ELR (cell line): ENCODE measurements around the gene ZNF57.
"Not testable (repeated sequence)": the region's sequence is repeated elsewhere in the genome, so short reads cannot be mapped to it uniquely, and the experiment has no call there.

Source experiments
- DNase-seq: peaks from one replicate; pipeline ENCODE4 v3.0.0-alpha.2; 2015; ENCODE audit warnings: low read depth

The ZNF57 gene

DNA sequence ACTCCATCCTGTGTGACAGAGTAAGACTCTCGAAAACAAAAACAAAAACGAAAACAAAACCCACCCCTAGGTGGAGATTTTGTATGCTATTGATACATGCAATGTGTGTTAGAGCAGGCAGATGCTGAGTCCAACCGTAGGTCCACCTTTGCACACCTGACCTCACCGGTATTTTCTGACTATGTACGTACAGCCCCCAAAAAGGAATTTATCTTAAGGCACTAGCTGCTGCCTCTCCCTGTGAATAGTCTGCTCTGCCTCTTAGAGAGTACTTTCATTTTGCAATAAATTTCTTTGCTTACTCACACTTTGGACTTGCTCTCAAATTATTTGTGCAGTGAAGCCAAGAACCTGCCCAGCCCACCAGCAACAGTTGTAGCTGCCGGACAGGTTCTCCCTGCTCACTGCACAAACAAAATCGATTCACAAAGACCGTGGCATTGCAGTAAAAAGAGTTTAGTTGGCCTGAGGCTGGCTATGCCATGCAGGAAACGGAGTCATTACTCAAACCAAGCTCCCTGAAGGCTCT lies 52.3 kb downstream of the ZNF57 start:
- no peak for DNase-seq

DNA sequence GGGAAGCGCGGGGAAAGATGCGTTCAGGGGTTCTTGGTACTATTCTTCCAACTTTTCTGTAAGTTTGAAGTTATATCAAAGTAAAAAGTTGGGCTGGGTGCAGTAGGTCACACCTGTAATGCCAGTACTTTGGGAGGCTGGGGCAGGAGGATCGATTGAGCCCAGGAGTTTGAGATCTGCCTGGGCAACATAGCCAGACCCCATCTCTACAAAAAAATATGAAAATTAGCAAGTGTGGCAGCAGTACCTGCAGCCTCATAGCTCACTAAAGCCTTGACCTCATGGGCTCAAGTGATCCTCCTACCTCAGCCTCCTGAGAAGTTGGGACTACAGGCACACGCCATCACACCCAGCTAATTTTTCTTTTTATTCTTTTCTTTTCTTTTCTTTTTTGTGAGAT lies 56.4 kb downstream of the ZNF57 start:
- DNase-seq: no peak

DNA sequence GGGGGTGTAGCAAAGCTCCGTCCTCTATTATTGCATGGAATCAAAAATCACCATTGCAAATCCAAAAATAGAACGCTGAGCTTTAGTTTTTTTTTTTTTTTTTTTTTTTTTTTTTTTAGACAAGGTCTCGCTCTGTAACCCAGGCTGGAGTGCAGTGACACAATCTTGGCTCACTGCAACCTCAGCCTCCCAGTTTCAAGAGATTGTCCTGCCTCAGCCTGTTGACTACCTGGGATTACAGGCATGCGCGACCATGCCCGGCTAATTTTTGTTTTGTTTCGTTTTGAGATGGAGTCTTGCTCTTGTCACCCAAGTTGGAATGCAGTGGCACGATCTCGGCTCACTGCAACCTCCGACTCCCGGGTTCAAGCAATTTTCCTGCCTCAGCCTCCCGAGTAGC lies 59.4 kb downstream of the ZNF57 start:
- DNase-seq: no peak

DNA sequence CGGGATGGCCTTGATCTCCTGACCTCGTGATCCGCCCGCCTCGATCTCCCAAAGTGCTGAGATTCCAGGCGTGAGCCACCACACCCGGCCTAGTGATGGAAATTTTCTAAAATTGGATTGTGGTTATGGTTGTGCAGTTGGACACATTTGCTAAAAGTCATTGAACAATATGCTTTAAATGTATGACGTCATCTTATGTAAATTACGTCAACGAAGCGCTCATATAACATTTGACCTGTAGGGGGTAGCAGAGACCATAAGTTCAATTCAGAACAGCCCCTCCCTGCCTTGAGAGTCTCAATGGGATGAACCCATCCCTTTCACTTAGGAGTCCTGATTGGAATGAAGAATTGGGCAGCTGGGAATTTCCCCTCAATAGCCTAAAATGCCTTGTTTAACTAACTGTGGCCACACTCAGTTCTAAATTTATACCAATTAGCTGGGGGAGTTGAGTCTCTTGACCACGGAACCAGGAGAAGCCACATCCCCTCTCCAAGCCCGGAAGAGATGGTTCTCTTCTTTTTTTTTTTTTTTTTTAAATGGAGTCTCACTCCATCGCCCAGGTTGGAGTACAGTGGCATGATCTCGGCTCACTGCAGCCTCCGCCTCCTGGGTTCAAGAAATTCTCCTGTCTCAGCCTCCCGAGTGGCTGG lies 61.4 kb downstream of the ZNF57 start:
- peak; percentile 86 for DNase-seq

DNA sequence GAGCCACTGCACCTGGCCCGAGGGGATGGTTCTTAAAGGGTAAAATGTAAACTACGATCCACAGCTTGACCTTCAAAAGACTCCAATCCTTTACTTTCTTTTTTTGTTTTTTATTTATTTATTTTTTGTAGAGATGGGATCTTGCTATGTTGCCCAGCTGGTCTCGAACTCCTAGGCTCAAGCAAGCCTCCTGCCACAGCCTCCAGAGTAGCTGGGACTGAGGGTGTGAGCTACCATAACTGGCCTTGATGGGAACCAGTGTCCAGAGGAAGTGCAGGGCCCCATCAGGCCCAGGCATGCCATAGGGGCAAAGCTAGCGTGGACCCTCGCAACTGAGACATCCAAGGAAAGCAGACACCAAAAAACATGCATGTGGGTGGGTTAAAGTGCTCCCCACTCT lies 62.4 kb downstream of the ZNF57 start:
- no peak for DNase-seq

DNA sequence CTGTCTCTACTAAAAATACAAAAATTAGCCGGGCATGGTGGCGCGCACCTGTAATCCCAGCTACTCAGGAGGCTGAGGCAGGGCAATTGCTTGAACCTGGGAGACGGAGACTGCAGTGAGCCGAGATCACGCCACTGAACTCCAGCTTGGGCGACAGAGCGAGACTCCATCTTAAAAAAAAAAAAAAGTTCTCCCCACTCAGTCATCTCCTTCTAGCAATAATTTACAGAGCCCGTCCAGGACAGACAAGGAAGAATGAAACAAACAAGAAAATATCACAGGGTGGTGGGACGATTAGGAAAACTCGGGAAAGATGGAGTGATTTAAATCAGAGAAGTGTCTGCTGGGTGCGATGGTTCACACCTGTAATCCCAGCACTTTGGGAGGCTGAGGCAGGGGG lies 62.9 kb downstream of the ZNF57 start:
- DNase-seq: not testable (repeated sequence)

DNA sequence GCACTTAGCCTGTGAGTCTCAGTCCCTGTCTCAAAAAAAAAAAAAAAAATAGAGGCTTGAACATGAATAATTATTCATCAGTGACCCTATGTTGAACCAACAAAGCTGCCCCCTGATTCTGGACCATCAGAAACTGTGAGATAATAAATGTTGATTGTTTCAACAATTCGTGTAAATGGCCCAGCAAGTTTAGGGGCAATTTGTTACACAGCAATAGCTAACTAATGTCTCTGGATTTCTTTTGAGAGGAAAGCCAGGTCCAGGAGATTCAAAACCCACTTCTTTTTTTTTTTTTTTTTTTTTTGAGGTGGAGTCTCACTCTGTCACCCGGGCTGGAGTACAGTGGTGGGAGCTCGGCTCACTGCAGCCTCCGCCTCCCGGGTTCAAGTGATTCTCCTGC lies 64.1 kb downstream of the ZNF57 start:
- no peak for DNase-seq

DNA sequence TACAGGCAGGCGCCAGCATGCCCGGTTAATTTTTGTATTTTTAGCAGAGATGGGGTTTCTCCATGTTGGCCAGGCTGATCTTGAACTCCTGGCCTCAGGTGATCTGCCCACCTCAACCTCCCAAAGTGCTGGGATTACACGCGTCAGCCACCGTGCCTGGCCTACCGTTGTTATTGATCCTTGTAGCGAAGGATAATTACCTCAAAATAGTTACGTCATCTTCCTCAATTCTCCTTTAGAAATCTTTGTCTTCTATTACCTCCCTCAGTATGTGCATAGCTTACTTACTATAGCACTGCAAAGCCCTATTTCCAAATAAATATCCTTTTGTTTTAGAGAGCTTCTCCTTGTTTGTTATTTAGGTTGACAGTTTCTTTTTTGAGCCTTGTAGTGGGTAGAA lies 67.2 kb downstream of the ZNF57 start:
- DNase-seq: no peak
